ENCODE data around the gene TRIM7. TPM values are rescaled to one million over a fixed set of nuclear protein-coding genes. Genes with fewer than 3 reads are reported as not detected.
A peak's percentile ranks its signal among the peaks of the same experiment; 100 is the strongest.

Gene TRIM7
- total and polyA plus RNA-seq, 2 experiments from 2014 or later = 0.53 to 0.56 TPM

DNA sequence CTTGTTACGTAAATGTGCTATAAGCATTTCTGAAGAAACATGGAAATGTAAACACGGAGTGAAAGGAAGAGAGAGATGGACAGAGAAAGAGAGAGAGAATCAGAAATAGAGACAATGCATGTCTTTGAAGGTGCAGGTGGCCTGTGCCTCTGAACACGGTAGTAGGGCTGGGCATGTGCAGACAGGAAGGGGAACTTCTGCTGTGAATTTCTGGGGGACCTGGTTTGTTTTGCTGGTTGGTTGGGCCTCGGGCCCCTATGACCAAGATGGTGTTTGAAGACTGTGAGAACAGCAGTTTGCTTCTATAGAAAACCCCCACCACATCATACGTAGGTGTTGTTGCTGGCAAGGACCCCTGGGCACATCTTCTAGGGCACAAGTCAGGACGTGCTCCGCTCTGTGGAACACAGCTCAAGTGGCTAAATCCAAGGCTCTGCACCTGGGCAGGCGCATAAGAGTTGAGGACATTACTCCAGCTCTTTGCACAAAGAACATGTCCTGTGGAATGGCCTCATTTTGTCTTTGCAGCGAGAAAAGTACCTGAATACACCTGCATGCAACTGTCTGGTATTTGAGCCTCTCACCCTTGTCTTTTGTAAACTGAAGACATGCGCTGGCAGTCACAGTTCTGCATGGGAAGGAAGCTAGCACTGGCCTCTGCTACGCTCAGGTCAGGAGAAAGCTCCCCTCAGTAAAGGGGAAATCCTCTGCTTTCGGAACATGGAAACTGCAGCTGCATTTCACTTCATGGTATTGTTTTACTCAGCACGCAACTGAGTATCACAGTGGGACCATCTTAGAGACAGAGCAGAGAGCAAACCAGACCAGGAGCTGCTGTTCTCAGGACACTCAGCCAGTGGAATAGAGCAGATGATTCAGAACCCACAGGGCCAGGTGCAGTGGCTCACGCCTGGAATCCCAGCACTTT is 54.9 kb downstream of the TRIM7 start (continued):
- TF ChIP-seq ZNF462 (CRISPR knock-in tag; IDR thresholded peaks at IDR 0.05) (no peak), CREB1 (CRISPR knock-in tag; IDR thresholded peaks at IDR 0.05; ENCODE audit: low read depth) (no peak)

- H3K27me3 ChIP-seq (ENCODE audit: insufficient read depth) = no peaks in the 10 kb centered on the region
- peak overlapping the region; percentile 52; the same call in 1 of the 2 replicates for H2AFZ ChIP-seq
- no peaks in the 10 kb centered on the region for H3K36me3 ChIP-seq (ENCODE audit: insufficient read depth)
- no peak overlapping the region for H3K4me2 ChIP-seq
- no peaks in the 10 kb centered on the region for H3K79me2 ChIP-seq (replicated peaks; ENCODE audit: insufficient read depth)
- H3K36me3 Mint-ChIP-seq (ENCODE audit: low read depth) = 0 out of 3 replicates have a peak, but pooled peaks cover 4% of the 10 kb centered on the region
- H3K4me1 Mint-ChIP-seq = peaks cover 28% of the 10 kb centered on the region
- H4K20me1 ChIP-seq (replicated peaks; ENCODE audit: insufficient read depth) = no peaks in the 10 kb centered on the region
- peaks cover 16% of the 10 kb centered on the region for H3K9me3 Mint-ChIP-seq
- H3K27me3 Mint-ChIP-seq (ENCODE audit: insufficient read depth, low read depth, poor library complexity) = peaks cover 32% of the 10 kb centered on the region
- H3K27ac ChIP-seq (ENCODE audit: low read depth) = no peak overlapping the region
- peaks cover 21% of the 10 kb centered on the region; the same call in 1 of the 2 replicates for H3K4me1 ChIP-seq (ENCODE audit: insufficient read depth)
- no peak overlapping the region for H3K4me3 ChIP-seq
- H3K4me3 Mint-ChIP-seq = no peak overlapping the region
- no peaks in the 10 kb centered on the region for H3F3A ChIP-seq (replicated peaks; ENCODE audit: low read depth)
- H3K27ac Mint-ChIP-seq = no peak overlapping the region
- H3K9me2 ChIP-seq (ENCODE audit: insufficient read depth) = no peaks in the 10 kb centered on the region
- ATAC-seq (no peak), DNase-seq (ENCODE audit: low spot score) (no peak)
- TF ChIP-seq POLR2AphosphoS5 (IDR thresholded peaks at IDR 0.05; ENCODE audit: low read depth) (no peak), ZNF462 (CRISPR knock-in tag; IDR thresholded peaks at IDR 0.05) (no peak), JUNB (IDR thresholded peaks at IDR 0.05; ENCODE audit: unreplicated experiment) (no peak), STAT1 (IDR thresholded peaks at IDR 0.05; ENCODE audit: unreplicated experiment) (no peak), CREB1 (CRISPR knock-in tag; IDR thresholded peaks at IDR 0.05; ENCODE audit: low read depth) (no peak), ZNF331 (CRISPR knock-in tag; IDR thresholded peaks at IDR 0.05; ENCODE audit: low read depth) (no peak)
- TF ChIP-seq, protein P1, sequence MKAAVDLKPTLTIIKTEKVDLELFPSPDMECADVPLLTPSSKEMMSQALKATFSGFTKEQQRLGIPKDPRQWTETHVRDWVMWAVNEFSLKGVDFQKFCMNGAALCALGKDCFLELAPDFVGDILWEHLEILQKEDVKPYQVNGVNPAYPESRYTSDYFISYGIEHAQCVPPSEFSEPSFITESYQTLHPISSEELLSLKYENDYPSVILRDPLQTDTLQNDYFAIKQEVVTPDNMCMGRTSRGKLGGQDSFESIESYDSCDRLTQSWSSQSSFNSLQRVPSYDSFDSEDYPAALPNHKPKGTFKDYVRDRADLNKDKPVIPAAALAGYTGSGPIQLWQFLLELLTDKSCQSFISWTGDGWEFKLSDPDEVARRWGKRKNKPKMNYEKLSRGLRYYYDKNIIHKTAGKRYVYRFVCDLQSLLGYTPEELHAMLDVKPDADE (IDR thresholded peaks at IDR 0.05) = no peak
These were observed 55.6 kb downstream of the TRIM7 start for GRCh38 chr5:181149355-181149754.
